Lower leg skin (tissue), 3 donors: ENCODE measurements around the gene TAF5.
"Not testable (repeated sequence)": the region's sequence is repeated elsewhere in the genome, so short reads cannot be mapped to it uniquely, and the experiment has no call there.

Source experiments
- POLR2A ChIP-seq, 2 donors: fragments of 450-650 bp; IDR thresholded peaks; one replicate each; pipeline ENCODE4 v1.6.1; 2016 to 2017; ENCODE audit warnings: antibody characterized with exemption in 2 of 2, mild to moderate bottlenecking in 1 of 2, moderate library complexity in 1 of 2
- TF ChIP-seq, protein P1 (sequence below), 3 donors: fragments of 450-650 bp; IDR thresholded peaks; one replicate each; pipeline ENCODE4 v1.5.1; 2016; ENCODE audit warnings: antibody characterized with exemption in 3 of 3, mild to moderate bottlenecking in 3 of 3, moderate library complexity in 2 of 3

DNA sequence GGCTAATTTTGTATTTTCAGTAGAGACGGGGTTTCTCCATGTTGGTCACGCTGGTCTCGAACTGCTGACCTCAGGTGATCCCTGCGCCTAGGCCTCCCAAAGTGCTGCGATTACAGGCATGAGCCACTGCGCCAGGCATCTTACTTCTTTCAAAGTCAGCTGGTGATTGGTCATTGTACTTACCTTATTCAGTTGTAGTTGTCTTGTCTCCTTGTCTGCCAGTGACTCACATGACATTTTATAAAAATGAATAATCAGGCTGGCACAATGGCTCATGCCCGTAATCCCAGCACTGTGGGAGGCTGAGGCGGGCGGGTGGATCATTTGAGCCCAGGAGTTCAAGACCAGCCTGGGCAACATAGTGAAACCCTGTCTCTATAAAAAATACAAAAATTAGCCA is 7.0 kb upstream of the TAF5 start:
- TF ChIP-seq, protein P1, sequence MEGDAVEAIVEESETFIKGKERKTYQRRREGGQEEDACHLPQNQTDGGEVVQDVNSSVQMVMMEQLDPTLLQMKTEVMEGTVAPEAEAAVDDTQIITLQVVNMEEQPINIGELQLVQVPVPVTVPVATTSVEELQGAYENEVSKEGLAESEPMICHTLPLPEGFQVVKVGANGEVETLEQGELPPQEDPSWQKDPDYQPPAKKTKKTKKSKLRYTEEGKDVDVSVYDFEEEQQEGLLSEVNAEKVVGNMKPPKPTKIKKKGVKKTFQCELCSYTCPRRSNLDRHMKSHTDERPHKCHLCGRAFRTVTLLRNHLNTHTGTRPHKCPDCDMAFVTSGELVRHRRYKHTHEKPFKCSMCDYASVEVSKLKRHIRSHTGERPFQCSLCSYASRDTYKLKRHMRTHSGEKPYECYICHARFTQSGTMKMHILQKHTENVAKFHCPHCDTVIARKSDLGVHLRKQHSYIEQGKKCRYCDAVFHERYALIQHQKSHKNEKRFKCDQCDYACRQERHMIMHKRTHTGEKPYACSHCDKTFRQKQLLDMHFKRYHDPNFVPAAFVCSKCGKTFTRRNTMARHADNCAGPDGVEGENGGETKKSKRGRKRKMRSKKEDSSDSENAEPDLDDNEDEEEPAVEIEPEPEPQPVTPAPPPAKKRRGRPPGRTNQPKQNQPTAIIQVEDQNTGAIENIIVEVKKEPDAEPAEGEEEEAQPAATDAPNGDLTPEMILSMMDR (IDR thresholded peaks at IDR 0.05), result not testable (repeated sequence)
- TF ChIP-seq POLR2A (IDR thresholded peaks at IDR 0.05), result not testable (repeated sequence)
